HG02852 (cell line): ENCODE results near the gene NHSL1.

Experiments
- ATAC-seq: cut with Tn5 transposase; IDR thresholded peaks from one replicate; pipeline ENCODE4 v1.9.1; 2021; ENCODE audit warnings: mild to moderate bottlenecking, moderate library complexity; ENCODE audit not compliant: unreplicated experiment

Gene NHSL1

GRCh38 chr6:138498629-138499302, 528 bp downstream of the NHSL1 start:
- ATAC-seq = no peak

GRCh38 chr6:138497286-138497685, 2.0 kb downstream of the NHSL1 start:
- ATAC-seq = no peak

GRCh38 chr6:138494312-138494711, 5.0 kb downstream of the NHSL1 start:
- no peak for ATAC-seq

- ATAC-seq = no peak
These were observed 5.9 kb downstream of the NHSL1 start for GRCh38 chr6:138493413-138493812.

GRCh38 chr6:138492871-138493270, 6.4 kb downstream of the NHSL1 start:
- ATAC-seq = no peak

- no peak for ATAC-seq
These were observed 7.2 kb downstream of the NHSL1 start for GRCh38 chr6:138492113-138492512.

GRCh38 chr6:138491017-138491416, 8.3 kb downstream of the NHSL1 start:
- ATAC-seq = no peak

- no peak for ATAC-seq
These were observed 9.4 kb downstream of the NHSL1 start for GRCh38 chr6:138489846-138490245.

GRCh38 chr6:138487102-138487604, 12.1 kb downstream of the NHSL1 start:
- ATAC-seq = no peak

- no peak for ATAC-seq
These were observed 12.8 kb downstream of the NHSL1 start for GRCh38 chr6:138486249-138487101.

GRCh38 chr6:138485586-138486248, 13.6 kb downstream of the NHSL1 start:
- ATAC-seq = no peak

- ATAC-seq = no peak
These were observed 14.2 kb downstream of the NHSL1 start for GRCh38 chr6:138485005-138485545.

- ATAC-seq = no peak
These were observed 15.1 kb downstream of the NHSL1 start for GRCh38 chr6:138484018-138484731.

GRCh38 chr6:138482816-138483215, 16.5 kb downstream of the NHSL1 start:
- ATAC-seq = no peak

- ATAC-seq = no peak
These were observed 18.9 kb downstream of the NHSL1 start for GRCh38 chr6:138480279-138480949.

GRCh38 chr6:138477913-138478539, 21.3 kb downstream of the NHSL1 start:
- ATAC-seq = no peak

- no peak for ATAC-seq
These were observed 23.2 kb downstream of the NHSL1 start for GRCh38 chr6:138476116-138476515.

- ATAC-seq = no peak
These were observed 26.1 kb downstream of the NHSL1 start for GRCh38 chr6:138473144-138473543.

GRCh38 chr6:138468320-138469015, 30.8 kb downstream of the NHSL1 start:
- ATAC-seq = no peak
